HepG2 (cell line): ENCODE measurements around the gene MYO7A. TPM values are rescaled to one million over a fixed set of nuclear protein-coding genes. Genes with fewer than 3 reads are reported as not detected.

ENCODE experiments used
- ATAC-seq: fragments of 200-7000 bp; cut with Tn5 transposase; 3 replicates; pipeline ENCODE4 v1.9.1; 2020; ENCODE audit warnings: mild to moderate bottlenecking, moderate library complexity
- BruUV-seq: library from RNA; stranded (reverse); fragments of 400-500 nt; replicated peaks from 2 replicates; lab custom pipeline; 2021; lab: Mats Ljungman, UMichigan
- CTCF ChIA-PET: fragments of 300-600 bp; formaldehyde crosslinking; extraction: SDS; loops from one replicate; lab custom pipeline; 2021; ENCODE audit warnings: low total read pairs, inconsistent platforms, low intra/inter-chr PET ratio; lab: Yijun Ruan, JAX
- POLR2A ChIA-PET: fragments of 350-600 bp; sonication (Branson Sonifier 250); formaldehyde crosslinking; loops from one replicate; lab custom pipeline; 2020; ENCODE audit warnings: antibody characterized with exemption, inconsistent platforms; lab: Yijun Ruan, JAX
- DNase-seq: peaks from one replicate; pipeline ENCODE4 v3.0.0-alpha.2; 2015; ENCODE audit warnings: low spot score
- FAIRE-seq: peaks from 3 replicates; lab custom pipeline; 2011; peaks lifted over from hg19 to GRCh38; lab: Jason Lieb, UNC
- H2AFZ ChIP-seq: one replicate; pipeline ENCODE4 v1.6.1; 2011; ENCODE audit warnings: low read length, inconsistent platforms
- H3K27ac ChIP-seq: fragments of 300-600 bp; 3 replicates; pipeline ENCODE4 v1.8.0; 2011; ENCODE audit warnings: mixed run types, mild to moderate bottlenecking, mixed read lengths, low read length, inconsistent platforms; ENCODE audit not compliant: insufficient read depth; ENCODE audit errors: extremely low read length
- H3K27me3 ChIP-seq, 2 experiments: fragments of 200-600 bp in 1 of 2; 2 replicates in 1 of 2; 3 replicates in 1 of 2; pipeline versions ENCODE4 v1.6.0 to v1.8.0; 2011; ENCODE audit warnings: low read length in 2 of 2, mild to moderate bottlenecking in 2 of 2, moderate library complexity in 2 of 2, inconsistent platforms in 1 of 2; ENCODE audit not compliant: insufficient read depth in 2 of 2, control insufficient read depth in 1 of 2
- H3K36me3 ChIP-seq, 2 experiments: fragments of 200-600 bp in 1 of 2; replicated peaks in 1 of 2; 2 replicates in 1 of 2; 3 replicates in 1 of 2; pipeline versions ENCODE4 v1.5.1 to v1.8.0; 2011; ENCODE audit warnings: low read length in 2 of 2, inconsistent platforms in 1 of 2; ENCODE audit not compliant: insufficient read depth in 2 of 2, control insufficient read depth in 1 of 2
- H3K4me1 ChIP-seq: 2 replicates; pipeline ENCODE4 v1.5.1; 2012; ENCODE audit warnings: low read length, inconsistent platforms; ENCODE audit not compliant: insufficient read depth
- H3K4me2 ChIP-seq: 2 replicates; pipeline ENCODE4 v1.6.0; 2011; ENCODE audit warnings: low read depth, low read length, inconsistent platforms
- H3K4me3 ChIP-seq, 3 experiments: fragments of 200-600 bp in 1 of 3; sonication (generic), shearing (Covaris generic) in 1 of 3; replicated peaks in 1 of 3; 2 replicates each; pipeline ENCODE4 v1.5.1; 2011 to 2016; ENCODE audit warnings: low read length in 3 of 3, inconsistent platforms in 2 of 3, low read depth in 2 of 3, mild to moderate bottlenecking in 2 of 3, control low read depth in 1 of 3, mixed read lengths in 1 of 3; ENCODE audit not compliant: insufficient read depth in 1 of 3
- H3K79me2 ChIP-seq: one replicate; pipeline ENCODE4 v1.6.1; 2011; ENCODE audit warnings: low read length, inconsistent platforms; ENCODE audit not compliant: insufficient read depth
- H3K9ac ChIP-seq: 2 replicates; pipeline ENCODE4 v1.6.0; 2011; ENCODE audit warnings: mild to moderate bottlenecking, low read depth, low read length, inconsistent platforms; ENCODE audit not compliant: insufficient read depth
- H3K9me3 ChIP-seq: 2 replicates; pipeline ENCODE4 v1.5.1; 2012; ENCODE audit warnings: mild to moderate bottlenecking, low read length
- H4K20me1 ChIP-seq: 2 replicates; pipeline ENCODE4 v1.6.0; 2011; ENCODE audit warnings: inconsistent platforms, mild to moderate bottlenecking, low read length, moderate library complexity; ENCODE audit not compliant: insufficient read depth
- ATF5 ChIP-seq: sonication (generic); formaldehyde crosslinking; IDR thresholded peaks from 2 replicates; pipeline ENCODE4 v1.4.0; 2020; ENCODE audit warnings: mild to moderate bottlenecking, low read depth, missing genetic modification reagents
- CHD4 ChIP-seq: fragments of 200-600 bp; sonication (generic); IDR thresholded peaks from 2 replicates; pipeline ENCODE4 v1.7.0; 2017; ENCODE audit warnings: mild to moderate bottlenecking, low read length, borderline replicate concordance
- KDM4B ChIP-seq: sonication (generic); formaldehyde crosslinking; IDR thresholded peaks from 2 replicates; pipeline ENCODE4 v1.4.0; 2020; ENCODE audit warnings: missing genetic modification reagents
- NR3C1 ChIP-seq: sonication (generic); formaldehyde crosslinking; IDR thresholded peaks from 2 replicates; pipeline ENCODE4 v1.4.0; 2020; ENCODE audit warnings: missing genetic modification reagents
- PRDM4 ChIP-seq: sonication (generic); formaldehyde crosslinking; IDR thresholded peaks from 2 replicates; pipeline ENCODE4 v1.9.0; 2021; ENCODE audit warnings: missing genetic modification reagents, borderline replicate concordance
- RAD51 ChIP-seq: fragments of 450-650 bp; IDR thresholded peaks from 2 replicates; pipeline ENCODE4 v1.6.1; 2016; ENCODE audit warnings: borderline replicate concordance
- SIN3B ChIP-seq: fragments of 150-350 bp; IDR thresholded peaks from 2 replicates; pipeline ENCODE4 v1.6.1; 2014; ENCODE audit warnings: low read length
- SRSF4 ChIP-seq: fragments of 200-400 bp; formaldehyde crosslinking; IDR thresholded peaks from one replicate; pipeline ENCODE4 v1.6.1; 2018; ENCODE audit warnings: mild to moderate bottlenecking, low read depth, low read length, moderate library complexity; ENCODE audit not compliant: poor library complexity, severe bottlenecking
- TOPORS ChIP-seq: sonication (generic); formaldehyde crosslinking; IDR thresholded peaks from 2 replicates; pipeline ENCODE4 v1.8.0; 2023; ENCODE audit warnings: mild to moderate bottlenecking, missing genetic modification reagents
- ZKSCAN8 ChIP-seq: IDR thresholded peaks from 2 replicates; pipeline ENCODE4 v1.6.1; 2016; ENCODE audit warnings: borderline replicate concordance, missing genetic modification reagents, missing compliant biosample characterization
- ZNF580 ChIP-seq: IDR thresholded peaks from 2 replicates; pipeline ENCODE4 v1.6.1; 2016; ENCODE audit warnings: low read depth, borderline replicate concordance
- ZNF607 ChIP-seq: sonication (generic); formaldehyde crosslinking; IDR thresholded peaks from 2 replicates; pipeline ENCODE4 v1.5.1; 2020; ENCODE audit warnings: missing genetic modification reagents, mild to moderate bottlenecking, borderline replicate concordance
- ZNF619 ChIP-seq: sonication (generic); formaldehyde crosslinking; IDR thresholded peaks from 2 replicates; pipeline ENCODE4 v1.4.0; 2020; ENCODE audit warnings: mild to moderate bottlenecking, missing genetic modification reagents
- WGBS: methylation state at CpG from one replicate; pipeline ENCODE4 v1.1.6; 2017; ENCODE audit warnings: low lambda C conversion rate; 5-methylcytosine and 5-hydroxymethylcytosine counted together
- in situ Hi-C: cut with HindIII; loops from 2 replicates; pipeline ENCODE4 v1.10.0; 2017; ENCODE audit warnings: low pct_unique_long_range_greater_than_20kb; ENCODE audit not compliant: extremely low pct_ligation_motif_present
- intact Hi-C: fragments of 100-400 bp; cut with micrococcal nuclease; formaldehyde crosslinking; loops from one replicate; pipeline ENCODE4 v1.10.0; 2022; ENCODE audit not compliant: unreplicated experiment
- polyA plus RNA-seq, 8 experiments: library from polyadenylated mRNA; depleted of rRNA in 3 of 8; stranded (reverse) in 7 of 8; unstranded in 1 of 8; fragments of >200 nt; fragmentation: Illumina TruSeq in 4 of 8; extraction: Trizol in 4 of 8; gene quantifications; 2 replicates each; pipeline versions ENCODE4 v1.2.1 to v1.2.3, GENCODE V29; 2011 to 2016; ENCODE audit warnings: low read depth in 4 of 8, missing spikeins in 1 of 8, mixed read lengths in 1 of 8; ENCODE audit not compliant: insufficient read depth in 1 of 8
- total RNA-seq, 5 experiments: library from RNA; depleted of rRNA; stranded (reverse); fragments of >200 nt; fragmentation: Illumina TruSeq; extraction: Trizol; gene quantifications; 2 replicates each; pipeline ENCODE4 v1.2.3, GENCODE V29; 2016; ENCODE audit warnings: low read depth in 1 of 5
- TF ChIP-seq, protein P1 (sequence below): sonication (generic); formaldehyde crosslinking; IDR thresholded peaks from 2 replicates; pipeline ENCODE4 v1.8.0; 2023; ENCODE audit warnings: mild to moderate bottlenecking, missing genetic modification reagents

Gene MYO7A
- total and polyA plus RNA-seq, 2 of the 13 experiments (the other 11 are each of a cell fraction or from before 2014, with no cell fraction given): 7.5 to 10.0 TPM

DNA sequence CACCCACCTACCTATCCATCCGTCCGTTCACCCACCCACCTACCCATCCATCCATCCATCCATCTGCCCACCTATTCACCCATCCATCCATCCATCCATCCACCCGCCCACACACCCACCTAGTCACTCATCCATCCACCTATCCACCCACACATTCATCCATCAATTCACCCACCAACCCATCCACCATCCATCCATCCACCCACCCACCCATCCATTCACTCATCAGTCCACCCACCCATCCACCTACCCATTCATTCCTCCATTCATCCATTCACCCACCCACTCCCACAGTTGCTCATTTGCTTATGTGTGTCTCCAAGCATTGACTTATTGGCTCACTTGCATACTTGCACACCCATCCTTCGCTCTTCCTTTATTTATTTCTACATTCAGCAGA is 50.1 kb downstream of the MYO7A start:
- no peak overlapping the region for H3K4me3 ChIP-seq
- TF ChIP-seq SRSF4: no peak
- TF ChIP-seq NR3C1 (CRISPR knock-in tag): no peak
- no peak for TF ChIP-seq ZNF619 (CRISPR knock-in tag)
- TF ChIP-seq SIN3B: no peak
- TF ChIP-seq RAD51: no peak
- TF ChIP-seq CHD4: no peak
- TF ChIP-seq TOPORS (CRISPR knock-in tag): no peak
- no peak for TF ChIP-seq ZKSCAN8 (CRISPR knock-in tag)
- TF ChIP-seq ATF5 (CRISPR knock-in tag): no peak
- TF ChIP-seq, protein P1, sequence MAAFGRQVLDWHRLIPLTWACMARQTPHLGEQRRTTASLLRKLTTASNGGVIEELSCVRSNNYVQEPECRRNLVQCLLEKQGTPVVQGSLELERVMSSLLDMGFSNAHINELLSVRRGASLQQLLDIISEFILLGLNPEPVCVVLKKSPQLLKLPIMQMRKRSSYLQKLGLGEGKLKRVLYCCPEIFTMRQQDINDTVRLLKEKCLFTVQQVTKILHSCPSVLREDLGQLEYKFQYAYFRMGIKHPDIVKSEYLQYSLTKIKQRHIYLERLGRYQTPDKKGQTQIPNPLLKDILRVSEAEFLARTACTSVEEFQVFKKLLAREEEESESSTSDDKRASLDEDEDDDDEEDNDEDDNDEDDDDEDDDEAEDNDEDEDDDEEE (CRISPR knock-in tag): no peak
- TF ChIP-seq KDM4B (CRISPR knock-in tag): no peak
- no peak for TF ChIP-seq PRDM4
- no peak for TF ChIP-seq ZNF580
- TF ChIP-seq ZNF607 (CRISPR knock-in tag): no peak
- 88% methylated on average over 4 of the region's 4 CpGs for WGBS
- DNase-seq (no peak), ATAC-seq (no peak), FAIRE-seq (no peak)
- no peaks in the 10 kb centered on the region for H3K27me3 ChIP-seq
- no peak overlapping the region for H3K9ac ChIP-seq
- no peaks in the 10 kb centered on the region for H4K20me1 ChIP-seq
- H2AFZ ChIP-seq: no peak overlapping the region
- H3K9me3 ChIP-seq: no peaks in the 10 kb centered on the region
- H3K79me2 ChIP-seq: no peaks in the 10 kb centered on the region
- BruUV-seq: no TSS peak
- H3K4me2 ChIP-seq: no peak overlapping the region
- H3K36me3 ChIP-seq: no peaks in the 10 kb centered on the region; a peak in 1 of 5 replicates
- in situ Hi-C loops: no loop called here
- CTCF ChIA-PET: no interaction called here
- H3K4me1 ChIP-seq: peaks cover 31% of the 10 kb centered on the region
- intact Hi-C loops: no loop called here
- H3K27ac ChIP-seq: no peak overlapping the region
- POLR2A ChIA-PET: no interaction called here
